Measurements from ENCODE around the gene P2RX7. TPM values are rescaled to one million over a fixed set of nuclear protein-coding genes. Genes with fewer than 3 reads are reported as not detected.
A peak's percentile ranks its signal among the peaks of the same experiment; 100 is the strongest.

The P2RX7 gene
- total and polyA plus RNA-seq, 9 of the 15 experiments (the other 6 are each of a cell fraction or from before 2014, with no cell fraction given): 0.04 to 0.65 (median 0.30) TPM

DNA sequence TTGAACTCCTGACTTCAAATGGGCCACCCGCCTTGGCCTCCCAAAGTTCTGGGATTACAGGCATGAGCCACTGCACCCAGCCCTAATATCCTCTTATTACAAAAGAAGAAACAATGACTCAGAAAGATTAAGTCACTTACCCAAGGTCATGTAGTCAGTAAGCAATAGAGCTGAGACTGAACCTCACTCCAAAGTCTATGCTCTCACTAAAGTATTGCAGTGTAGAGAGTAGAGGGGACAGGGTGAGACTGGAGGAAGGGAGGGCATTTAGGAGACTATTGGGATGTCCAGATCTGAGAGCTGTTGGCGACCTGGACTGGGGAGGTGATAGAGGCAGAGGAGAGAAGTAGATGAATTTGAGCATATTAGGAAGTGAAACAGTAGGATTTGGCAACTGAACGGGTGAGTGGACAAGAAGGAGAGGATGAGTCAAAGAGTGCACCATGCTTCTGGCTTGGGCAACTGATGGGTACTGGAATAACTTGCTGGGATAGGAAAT lies 11.8 kb downstream of the P2RX7 start (continued):
- TF ChIP-seq, protein P1, sequence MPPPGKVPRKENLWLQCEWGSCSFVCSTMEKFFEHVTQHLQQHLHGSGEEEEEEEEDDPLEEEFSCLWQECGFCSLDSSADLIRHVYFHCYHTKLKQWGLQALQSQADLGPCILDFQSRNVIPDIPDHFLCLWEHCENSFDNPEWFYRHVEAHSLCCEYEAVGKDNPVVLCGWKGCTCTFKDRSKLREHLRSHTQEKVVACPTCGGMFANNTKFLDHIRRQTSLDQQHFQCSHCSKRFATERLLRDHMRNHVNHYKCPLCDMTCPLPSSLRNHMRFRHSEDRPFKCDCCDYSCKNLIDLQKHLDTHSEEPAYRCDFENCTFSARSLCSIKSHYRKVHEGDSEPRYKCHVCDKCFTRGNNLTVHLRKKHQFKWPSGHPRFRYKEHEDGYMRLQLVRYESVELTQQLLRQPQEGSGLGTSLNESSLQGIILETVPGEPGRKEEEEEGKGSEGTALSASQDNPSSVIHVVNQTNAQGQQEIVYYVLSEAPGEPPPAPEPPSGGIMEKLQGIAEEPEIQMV (tag; conservative IDR thresholded peaks at IDR 0.05; ENCODE audit: low read depth): no peak
- TF ChIP-seq DMBX1 (CRISPR knock-in tag; IDR thresholded peaks at IDR 0.05; ENCODE audit: borderline replicate concordance) (peak; percentile 6; the same call in 1 of the 2 replicates), NFE2 (IDR thresholded peaks at IDR 0.05; ENCODE audit: low read depth) (peak; percentile 10; the same call in 1 of the 2 replicates), ZNF551 (CRISPR knock-in tag; IDR thresholded peaks at IDR 0.05) (no peak), GTF2E2 (tag; IDR thresholded peaks at IDR 0.05) (0 out of 2 replicates have a peak, but pooled peaks have one; percentile 62), TAF7 (tag; IDR thresholded peaks at IDR 0.05) (peak; percentile 32; the same call in 1 of the 2 replicates), FOSL1 (tag; conservative IDR thresholded peaks at IDR 0.05) (peak; percentile 62; the same call in 1 of the 2 replicates), PHB (CRISPR knock-in tag; IDR thresholded peaks at IDR 0.05) (0 out of 2 replicates have a peak, but pooled peaks have one; percentile 56), RHOXF2B (CRISPR knock-in tag; conservative IDR thresholded peaks at IDR 0.05) (peak; percentile 74; the same call in 1 of the 2 replicates)
- TF ChIP-seq, protein P2, sequence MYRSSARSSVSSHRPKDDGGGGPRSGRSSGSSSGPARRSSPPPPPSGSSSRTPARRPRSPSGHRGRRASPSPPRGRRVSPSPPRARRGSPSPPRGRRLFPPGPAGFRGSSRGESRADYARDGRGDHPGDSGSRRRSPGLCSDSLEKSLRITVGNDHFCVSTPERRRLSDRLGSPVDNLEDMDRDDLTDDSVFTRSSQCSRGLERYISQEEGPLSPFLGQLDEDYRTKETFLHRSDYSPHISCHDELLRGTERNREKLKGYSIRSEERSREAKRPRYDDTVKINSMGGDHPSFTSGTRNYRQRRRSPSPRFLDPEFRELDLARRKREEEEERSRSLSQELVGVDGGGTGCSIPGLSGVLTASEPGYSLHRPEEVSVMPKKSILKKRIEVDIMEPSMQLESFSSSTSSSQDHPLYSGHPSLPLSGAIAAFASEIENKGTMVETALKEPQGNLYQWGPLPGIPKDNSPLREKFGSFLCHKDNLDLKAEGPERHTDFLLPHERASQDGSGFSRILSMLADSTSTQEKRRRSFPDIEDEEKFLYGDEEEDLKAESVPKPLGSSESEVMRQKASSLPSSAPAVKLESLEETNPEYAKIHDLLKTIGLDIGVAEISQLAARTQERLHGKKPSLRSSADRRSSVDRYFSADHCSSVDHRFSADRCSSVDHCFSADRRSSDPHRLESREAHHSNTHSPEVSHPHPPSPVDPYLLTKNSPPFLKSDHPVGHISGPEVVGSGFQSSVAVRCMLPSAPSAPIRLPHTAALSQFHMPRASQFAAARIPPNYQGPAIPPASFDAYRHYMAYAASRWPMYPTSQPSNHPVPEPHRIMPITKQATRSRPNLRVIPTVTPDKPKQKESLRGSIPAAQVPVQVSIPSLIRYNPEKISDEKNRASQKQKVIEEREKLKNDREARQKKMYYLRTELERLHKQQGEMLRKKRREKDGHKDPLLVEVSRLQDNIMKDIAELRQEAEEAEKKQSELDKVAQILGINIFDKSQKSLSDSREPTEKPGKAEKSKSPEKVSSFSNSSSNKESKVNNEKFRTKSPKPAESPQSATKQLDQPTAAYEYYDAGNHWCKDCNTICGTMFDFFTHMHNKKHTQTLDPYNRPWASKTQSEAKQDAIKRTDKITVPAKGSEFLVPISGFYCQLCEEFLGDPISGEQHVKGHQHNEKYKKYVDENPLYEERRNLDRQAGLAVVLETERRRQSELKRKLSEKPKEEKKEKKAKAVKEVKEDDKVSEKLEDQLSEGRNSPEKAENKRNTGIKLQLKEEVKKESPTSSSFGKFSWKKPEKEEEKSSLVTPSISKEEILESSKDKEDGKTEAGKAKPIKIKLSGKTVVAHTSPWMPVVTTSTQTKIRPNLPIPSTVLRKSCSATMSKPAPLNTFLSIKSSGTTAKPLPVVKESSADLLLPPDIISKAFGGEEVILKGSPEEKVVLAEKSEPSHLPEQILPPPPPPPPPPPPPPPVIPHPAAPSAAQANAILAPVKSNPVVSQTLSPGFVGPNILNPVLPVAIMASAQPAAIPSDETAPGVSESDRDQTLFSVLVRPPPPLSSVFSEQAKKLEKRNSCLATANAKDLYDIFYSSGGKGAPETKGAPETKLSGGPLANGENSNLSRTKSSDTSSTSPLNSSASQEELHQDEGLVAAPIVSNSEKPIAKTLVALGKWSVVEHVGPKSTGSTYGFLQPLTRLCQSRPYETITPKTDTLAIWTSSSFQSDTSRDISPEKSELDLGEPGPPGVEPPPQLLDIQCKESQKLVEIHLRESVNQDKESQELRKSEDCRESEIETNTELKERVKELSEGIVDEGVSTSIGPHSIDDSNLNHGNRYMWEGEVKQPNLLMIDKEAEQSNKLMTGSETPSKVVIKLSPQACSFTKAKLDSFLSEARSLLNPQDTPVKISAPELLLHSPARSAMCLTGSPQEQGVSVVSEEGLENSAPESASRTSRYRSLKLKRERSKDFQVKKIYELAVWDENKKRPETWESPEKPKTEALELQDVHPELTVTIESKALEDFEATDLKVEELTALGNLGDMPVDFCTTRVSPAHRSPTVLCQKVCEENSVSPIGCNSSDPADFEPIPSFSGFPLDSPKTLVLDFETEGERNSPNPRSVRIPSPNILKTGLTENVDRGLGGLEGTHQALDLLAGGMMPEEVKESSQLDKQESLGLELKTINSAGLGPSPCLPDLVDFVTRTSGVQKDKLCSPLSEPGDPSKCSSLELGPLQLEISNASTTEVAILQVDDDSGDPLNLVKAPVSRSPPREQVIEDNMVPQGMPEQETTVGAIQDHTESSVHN (IDR thresholded peaks at IDR 0.05; ENCODE audit: borderline replicate concordance in 1 of 2, low read depth in 1 of 2): 0 out of 4 replicates have a peak, but pooled peaks of 1 of the 2 experiments have one; percentile 2
- TF ChIP-seq, protein P3, sequence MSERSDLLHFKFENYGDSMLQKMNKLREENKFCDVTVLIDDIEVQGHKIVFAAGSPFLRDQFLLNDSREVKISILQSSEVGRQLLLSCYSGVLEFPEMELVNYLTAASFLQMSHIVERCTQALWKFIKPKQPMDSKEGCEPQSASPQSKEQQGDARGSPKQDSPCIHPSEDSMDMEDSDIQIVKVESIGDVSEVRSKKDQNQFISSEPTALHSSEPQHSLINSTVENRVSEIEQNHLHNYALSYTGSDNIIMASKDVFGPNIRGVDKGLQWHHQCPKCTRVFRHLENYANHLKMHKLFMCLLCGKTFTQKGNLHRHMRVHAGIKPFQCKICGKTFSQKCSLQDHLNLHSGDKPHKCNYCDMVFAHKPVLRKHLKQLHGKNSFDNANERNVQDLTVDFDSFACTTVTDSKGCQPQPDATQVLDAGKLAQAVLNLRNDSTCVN (CRISPR knock-in tag; IDR thresholded peaks at IDR 0.05): peak; percentile 94
- TF ChIP-seq, protein P4, sequence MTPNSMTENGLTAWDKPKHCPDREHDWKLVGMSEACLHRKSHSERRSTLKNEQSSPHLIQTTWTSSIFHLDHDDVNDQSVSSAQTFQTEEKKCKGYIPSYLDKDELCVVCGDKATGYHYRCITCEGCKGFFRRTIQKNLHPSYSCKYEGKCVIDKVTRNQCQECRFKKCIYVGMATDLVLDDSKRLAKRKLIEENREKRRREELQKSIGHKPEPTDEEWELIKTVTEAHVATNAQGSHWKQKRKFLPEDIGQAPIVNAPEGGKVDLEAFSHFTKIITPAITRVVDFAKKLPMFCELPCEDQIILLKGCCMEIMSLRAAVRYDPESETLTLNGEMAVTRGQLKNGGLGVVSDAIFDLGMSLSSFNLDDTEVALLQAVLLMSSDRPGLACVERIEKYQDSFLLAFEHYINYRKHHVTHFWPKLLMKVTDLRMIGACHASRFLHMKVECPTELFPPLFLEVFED (CRISPR knock-in tag; conservative IDR thresholded peaks at IDR 0.05): peak; percentile 84
- TF ChIP-seq, protein P5, sequence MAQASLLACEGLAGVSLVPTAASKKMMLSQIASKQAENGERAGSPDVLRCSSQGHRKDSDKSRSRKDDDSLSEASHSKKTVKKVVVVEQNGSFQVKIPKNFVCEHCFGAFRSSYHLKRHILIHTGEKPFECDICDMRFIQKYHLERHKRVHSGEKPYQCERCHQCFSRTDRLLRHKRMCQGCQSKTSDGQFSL (CRISPR knock-in tag; IDR thresholded peaks at IDR 0.05): no peak
- TF ChIP-seq, protein P5 (tag; IDR thresholded peaks at IDR 0.05): 0 out of 4 replicates have a peak, but pooled peaks of 1 of the 2 experiments have one; percentile 8
